Endothelial cell of umbilical vein (primary cell): ENCODE data around the gene UBE2B. TPM values are rescaled to one million over a fixed set of nuclear protein-coding genes. Genes with fewer than 3 reads are reported as not detected.

ENCODE experiments used
- BruUV-seq: library from RNA; stranded (reverse); fragments of 400-500 nt; replicated peaks from 2 replicates; lab custom pipeline; 2021; lab: Mats Ljungman, UMichigan
- CTCF ChIA-PET: fragments of 300-600, 350-600 bp; sonication (Branson Sonifier 250); formaldehyde crosslinking; loops from one replicate; lab custom pipeline; 2021; ENCODE audit warnings: antibody characterized with exemption, inconsistent platforms; lab: Charles Lee
- POLR2A ChIA-PET: fragments of 300-600, 350-600 bp; sonication (Branson Sonifier 250); formaldehyde crosslinking; loops from one replicate; lab custom pipeline; 2021; ENCODE audit warnings: antibody characterized with exemption, inconsistent platforms; lab: Charles Lee
- DNase-seq: peaks from one replicate; pipeline ENCODE4 v3.0.0-alpha.2; 2011; ENCODE audit warnings: low read depth, low spot score
- FAIRE-seq: peaks from 2 replicates; lab custom pipeline; 2011; peaks lifted over from hg19 to GRCh38; lab: Jason Lieb, UNC
- H2AFZ ChIP-seq: 2 replicates; pipeline ENCODE4 v1.6.0; 2012; ENCODE audit warnings: low read depth, low read length, control low read depth, inconsistent platforms
- H3K27ac ChIP-seq: 2 replicates; pipeline ENCODE4 v1.5.1; 2011; ENCODE audit warnings: low read depth, mild to moderate bottlenecking, control low read depth, low read length, moderate library complexity; ENCODE audit not compliant: insufficient read depth
- H3K27me3 ChIP-seq, 2 experiments: 2 replicates each; pipeline versions ENCODE4 v1.6.0 to v1.6.1; 2011; ENCODE audit warnings: low read length in 2 of 2, mixed read lengths in 1 of 2; ENCODE audit not compliant: control insufficient read depth in 2 of 2, insufficient read depth in 2 of 2
- H3K36me3 ChIP-seq, 2 experiments: 2 replicates in 1 of 2; 3 replicates in 1 of 2; pipeline ENCODE4 v1.5.1; 2011; ENCODE audit warnings: low read length in 2 of 2, mild to moderate bottlenecking in 1 of 2, moderate library complexity in 1 of 2; ENCODE audit not compliant: control insufficient read depth in 2 of 2, insufficient read depth in 2 of 2; ENCODE audit errors: extremely low read depth in 1 of 2
- H3K4me1 ChIP-seq: 3 replicates; pipeline ENCODE4 v1.5.1; 2011; ENCODE audit warnings: mild to moderate bottlenecking, low read length; ENCODE audit not compliant: control insufficient read depth, insufficient read depth; ENCODE audit errors: extremely low read depth
- H3K4me2 ChIP-seq: 2 replicates; pipeline ENCODE4 v1.6.1; 2011; ENCODE audit warnings: low read length, control low read depth, mixed read lengths; ENCODE audit not compliant: insufficient read depth
- H3K4me3 ChIP-seq, 3 experiments: fragments of 200-600 bp in 1 of 3; sonication (generic), shearing (Covaris generic) in 1 of 3; replicated peaks in 1 of 3; 2 replicates each; pipeline ENCODE4 v1.5.1; 2011 to 2016; ENCODE audit warnings: control low read depth in 3 of 3, low read length in 3 of 3, mild to moderate bottlenecking in 2 of 3, inconsistent platforms in 1 of 3, low read depth in 1 of 3, moderate library complexity in 1 of 3; ENCODE audit not compliant: insufficient read depth in 1 of 3
- H3K79me2 ChIP-seq: 2 replicates; pipeline ENCODE4 v1.6.0; 2012; ENCODE audit warnings: low read length, inconsistent platforms; ENCODE audit not compliant: control insufficient read depth, insufficient read depth
- H3K9ac ChIP-seq: replicated peaks from 2 replicates; pipeline ENCODE3; 2011; ENCODE audit warnings: low read length, control low read depth; ENCODE audit not compliant: insufficient read depth; ENCODE audit errors: extremely low read depth
- H3K9me1 ChIP-seq: replicated peaks from 3 replicates; pipeline ENCODE4 v1.6.0; 2011; ENCODE audit warnings: mild to moderate bottlenecking, low read length; ENCODE audit not compliant: control insufficient read depth, insufficient read depth; ENCODE audit errors: extremely low read depth
- H3K9me3 ChIP-seq: replicated peaks from 2 replicates; pipeline ENCODE4 v1.5.1; 2012; ENCODE audit warnings: low read length, inconsistent platforms; ENCODE audit not compliant: control insufficient read depth, insufficient read depth
- H4K20me1 ChIP-seq: replicated peaks from 2 replicates; pipeline ENCODE3; 2011; ENCODE audit warnings: mild to moderate bottlenecking, low read length; ENCODE audit not compliant: control insufficient read depth, insufficient read depth; ENCODE audit errors: extremely low read depth
- CTCF ChIP-seq, 2 donors: IDR thresholded peaks; 1 replicate in 1 of 2; 2 replicates in 1 of 2; pipeline ENCODE4 v1.5.1; 2011; ENCODE audit warnings: low read length in 2 of 2, mild to moderate bottlenecking in 2 of 2, moderate library complexity in 2 of 2, control low read depth in 1 of 2, inconsistent platforms in 1 of 2, low read depth in 1 of 2; ENCODE audit not compliant: insufficient read depth in 1 of 2; ENCODE audit errors: extremely low read depth in 1 of 2
- EZH2 ChIP-seq: IDR thresholded peaks from 2 replicates; pipeline ENCODE4 v1.6.1; 2012; ENCODE audit warnings: borderline replicate concordance, low read depth, mild to moderate bottlenecking, moderate library complexity, low read length, inconsistent platforms; ENCODE audit not compliant: severe bottlenecking
- FOS ChIP-seq: IDR thresholded peaks from 2 replicates; pipeline ENCODE4 v1.6.1; 2011; ENCODE audit warnings: mild to moderate bottlenecking, low read length, moderate library complexity, borderline replicate concordance; ENCODE audit not compliant: insufficient read depth
- GATA2 ChIP-seq: IDR thresholded peaks from 2 replicates; pipeline ENCODE4 v1.7.0; 2011; ENCODE audit warnings: low read depth, mild to moderate bottlenecking, moderate library complexity, mixed read lengths, low read length; ENCODE audit not compliant: insufficient read length, insufficient read depth
- JUN ChIP-seq: IDR thresholded peaks from 2 replicates; pipeline ENCODE4 v1.6.1; 2011; ENCODE audit warnings: borderline replicate concordance, low read depth; ENCODE audit not compliant: insufficient read length, insufficient read depth
- MAX ChIP-seq: IDR thresholded peaks from 2 replicates; pipeline ENCODE4 v1.6.1; 2011; ENCODE audit not compliant: insufficient read depth, insufficient read length
- MYC ChIP-seq: IDR thresholded peaks from one replicate; pipeline ENCODE4 v1.6.1; 2011; ENCODE audit warnings: mild to moderate bottlenecking, low read depth, low read length
- POLR2A ChIP-seq: IDR thresholded peaks from 2 replicates; pipeline ENCODE4 v1.6.1; 2012; ENCODE audit warnings: low read depth, mild to moderate bottlenecking, control low read depth, low read length
- POLR2AphosphoS5 ChIP-seq: IDR thresholded peaks from 2 replicates; pipeline ENCODE4 v1.6.1; 2012; ENCODE audit warnings: low read depth, mild to moderate bottlenecking, control low read depth, low read length, moderate library complexity; ENCODE audit not compliant: insufficient read depth
- dilution Hi-C: fragments of 300-500 bp; cut with MboI; formaldehyde crosslinking; loops from one replicate; pipeline ENCODE4 v1.15.0; 2019; ENCODE audit warnings: low sequenced_read_pairs; ENCODE audit not compliant: extremely low pct_ligation_motif_present
- intact Hi-C: fragments of 100-400 bp; cut with micrococcal nuclease; formaldehyde crosslinking; loops from one replicate; pipeline ENCODE4 v1.10.0; 2022
- polyA plus RNA-seq, 4 experiments: library from polyadenylated mRNA; depleted of rRNA in 3 of 4; stranded (reverse) in 3 of 4; unstranded in 1 of 4; fragments of >200 nt; gene quantifications; 2 replicates each; pipeline versions ENCODE4 v1.2.1 to v1.2.3, GENCODE V29; 2011 to 2012; ENCODE audit warnings: missing spikeins in 1 of 4
- total RNA-seq: library from RNA; stranded (reverse); gene quantifications from 2 replicates; pipeline ENCODE4 v1.2.3, GENCODE V29; 2021

UBE2B gene
- total and polyA plus RNA-seq, 2 donors (not counting 3 experiments of a cell fraction or from before 2014, with no cell fraction given): 37.8 to 110 TPM

- peaks cover 39% of the 10 kb centered on the region for H3K79me2 ChIP-seq
- intact Hi-C loops (loop anchor here (2.0 to 5.0 kb wide), 4 partner anchors 68 to 262 kb away; partner anchors contain the start of gene SAR1B), dilution Hi-C loops (no loop called here)
- H3K4me3 ChIP-seq: peak overlapping the region in 2 of 3 experiments; percentile 37 to 49
- H3K4me2 ChIP-seq: peak overlapping the region; percentile 67
- H3K4me1 ChIP-seq: peaks cover 13% of the 10 kb centered on the region
- POLR2A ChIA-PET: no interaction called here
- H4K20me1 ChIP-seq: peaks cover 10% of the 10 kb centered on the region
- no peaks in the 10 kb centered on the region for H3K27me3 ChIP-seq
- BruUV-seq: TSS peak; percentile 64
- CTCF ChIA-PET: no interaction called here
- H3K9ac ChIP-seq: peak overlapping the region; percentile 98
- DNase-seq (no peak), FAIRE-seq (no peak)
- no peaks in the 10 kb centered on the region for H3K9me1 ChIP-seq
- peak overlapping the region; percentile 97 for H3K27ac ChIP-seq
- no peaks in the 10 kb centered on the region for H3K9me3 ChIP-seq
- H3K36me3 ChIP-seq: no peaks in the 10 kb centered on the region
- no peak for TF ChIP-seq JUN
- H2AFZ ChIP-seq: peak overlapping the region; percentile 66
Observed at GRCh38 chr5:134370311-134370870, 978 bp upstream of the UBE2B start.

- Histone ChIP-seq H3K4me1 (peaks cover 9% of the 10 kb centered on the region), H3K9ac (peak overlapping the region; percentile 98), H3K36me3 (peaks cover 0 to 2% of the 10 kb centered on the region in 2 experiments), H3K79me2 (peaks cover 48% of the 10 kb centered on the region), H3K4me2 (peak overlapping the region; percentile 77), H3K27ac (peak overlapping the region; percentile 93), H3K27me3 (no peaks in the 10 kb centered on the region), H3K4me3 (peak overlapping the region; percentile 91 to 94 (median 93)), H2AFZ (peak overlapping the region; percentile 52), H4K20me1 (peaks cover 10% of the 10 kb centered on the region), H3K9me3 (no peaks in the 10 kb centered on the region), H3K9me1 (no peaks in the 10 kb centered on the region)
- FAIRE-seq (no peak), DNase-seq (peak; percentile 55)
- dilution Hi-C loops: no loop called here
- BruUV-seq: TSS peak; percentile 43
- ChIA-PET CTCF (interaction anchor here (1.0 to 2.0 kb wide), 7 partner anchors 39 to 215 kb away, joined by 3 to 11 read pairs (median 4); partner anchors contain the start of gene CDKN2AIPNL), POLR2A (interaction anchor here (0.6 to 1.0 kb wide), 7 partner anchors 65 to 215 kb away, joined by 3 to 4 read pairs (median 3); no protein-coding TSS in a partner anchor)
- intact Hi-C loops: loop anchor here (1.0 to 5.0 kb wide), 8 partner anchors 39 to 260 kb away; partner anchors contain the start of genes CDKN2AIPNL and SAR1B
- no peak for TF ChIP-seq MAX
- TF ChIP-seq EZH2: no peak
- no peak for TF ChIP-seq FOS
- TF ChIP-seq MYC: no peak
- no peak for TF ChIP-seq JUN
- no peak for TF ChIP-seq POLR2AphosphoS5
- no peak for TF ChIP-seq POLR2A
- no peak for TF ChIP-seq CTCF (IDR thresholded peaks at IDR 0.05; ENCODE audit: extremely low read depth in 1 of 2, insufficient read depth in 1 of 2, low read depth in 1 of 2, low read length in 2 of 2)
- no peak for TF ChIP-seq GATA2
Observed at GRCh38 chr5:134371834-134372340, 518 bp downstream of the UBE2B start.
